Measurements from ENCODE around the gene TMEM151B. TPM values are rescaled to one million over a fixed set of nuclear protein-coding genes. Genes with fewer than 3 reads are reported as not detected.

Gene TMEM151B
- total and polyA plus RNA-seq, 11 donors: 0.21 to 5.3 (median 0.45) TPM; not detected in 4

GRCh38 chr6:44251576-44252524 is 18.4 kb upstream of the TMEM151B start:
- intact Hi-C loops (cut with DNase I): loop anchor here in 2 of 10 donors (10.0 kb wide), 1 partner anchor 157 kb away; no protein-coding TSS in a partner anchor
- ATAC-seq (no peak), DNase-seq (no peak)
- no peak for TF ChIP-seq POLR2A (IDR thresholded peaks at IDR 0.05)
- no peak for TF ChIP-seq CTCF (IDR thresholded peaks at IDR 0.05)
- 89 to 93% (median 92%) methylated on average over 14 of the region's 14 CpGs for WGBS, 4 donors
- peaks cover 7 to 84% (median 73%) of the 10 kb centered on the region in 9 donors for H3K36me3 ChIP-seq
- H3K27ac ChIP-seq: no peak overlapping the region
- H3K4me3 ChIP-seq: no peak overlapping the region
- peaks cover 6 to 82% (median 46%) of the 10 kb centered on the region in 12 donors for H3K4me1 ChIP-seq
- no peaks in the 10 kb centered on the region for H3K9me3 ChIP-seq
- no peaks in the 10 kb centered on the region for H3K27me3 ChIP-seq

GRCh38 chr6:44253307-44254101 is 16.7 kb upstream of the TMEM151B start:
- peaks cover 8 to 83% (median 48%) of the 10 kb centered on the region in 12 donors for H3K4me1 ChIP-seq

GRCh38 chr6:44254191-44255104 is 15.8 kb upstream of the TMEM151B start:
- Histone ChIP-seq H3K4me1 (peaks cover 3 to 74% (median 38%) of the 10 kb centered on the region in 12 donors), H3K9me3 (no peaks in the 10 kb centered on the region), H3K27ac (no peak overlapping the region), H3K36me3 (peaks cover 5 to 78% (median 64%) of the 10 kb centered on the region in 9 donors), H3K27me3 (no peaks in the 10 kb centered on the region), H3K4me3 (no peak overlapping the region)
- no peak for ATAC-seq
- intact Hi-C loops (cut with DNase I): loop anchor here in 5 of 10 donors (5.0 to 10.0 kb wide), 3 partner anchors 82 to 160 kb away; no protein-coding TSS in a partner anchor
- WGBS, 4 donors: 74 to 88% (median 75%) methylated on average over 12 of the region's 12 CpGs
- TF ChIP-seq POLR2A (IDR thresholded peaks at IDR 0.05) (no peak), CTCF (IDR thresholded peaks at IDR 0.05) (no peak)
- DNase-seq: no peak

More at GRCh38 chr6:44253307-44254101, 16.7 kb upstream of the TMEM151B start:
- intact Hi-C loops (cut with DNase I): loop anchor here in 2 of 10 donors (10.0 kb wide), 1 partner anchor 159 kb away; no protein-coding TSS in a partner anchor
- Histone ChIP-seq H3K27ac (no peak overlapping the region), H3K27me3 (no peaks in the 10 kb centered on the region), H3K36me3 (peaks cover 7 to 81% (median 73%) of the 10 kb centered on the region in 9 donors), H3K9me3 (no peaks in the 10 kb centered on the region), H3K4me3 (no peak overlapping the region)
- WGBS, 4 donors: 68 to 74% (median 69%) methylated on average over 10 of the region's 10 CpGs
- ATAC-seq: no peak
- no peak for TF ChIP-seq POLR2A (IDR thresholded peaks at IDR 0.05)
- peak in 11 of 12 donors; percentile 12 to 47 (median 33) for TF ChIP-seq CTCF (IDR thresholded peaks at IDR 0.05)
- DNase-seq: no peak
